Activated naive CD8-positive, alpha-beta T cell treated with anti-CD3 and anti-CD28 coated beads, Interleukin-2, amount 50 U/mL, for 24 hours (primary cell): Measurements from ENCODE around the gene SHANK2.
A peak's percentile ranks its signal among the peaks of the same experiment; 100 is the strongest.

Experiments
- ATAC-seq: fragments of 150-1000 bp; cut with Tn5 transposase; one replicate; pipeline ENCODE4 v1.10.0; 2021
- DNase-seq: peaks from one replicate; pipeline ENCODE4 v3.0.0; 2021
- H3K27ac Mint-ChIP-seq: one replicate; pipeline ENCODE4 v1.8.0; 2021; ENCODE audit warnings: mild to moderate bottlenecking, mixed read lengths
- H3K27me3 Mint-ChIP-seq: one replicate; pipeline ENCODE4 v1.8.0; 2021; ENCODE audit warnings: mixed read lengths
- H3K36me3 Mint-ChIP-seq: one replicate; pipeline ENCODE4 v1.8.0; 2021; ENCODE audit warnings: low read depth, mixed read lengths
- H3K4me1 Mint-ChIP-seq: one replicate; pipeline ENCODE4 v1.8.0; 2021; ENCODE audit warnings: mixed read lengths
- H3K4me3 Mint-ChIP-seq: one replicate; pipeline ENCODE4 v1.8.0; 2021; ENCODE audit warnings: mild to moderate bottlenecking, moderate library complexity, mixed read lengths
- H3K9me3 Mint-ChIP-seq: one replicate; pipeline ENCODE4 v1.8.0; 2021; ENCODE audit warnings: mixed read lengths

Gene SHANK2

DNA sequence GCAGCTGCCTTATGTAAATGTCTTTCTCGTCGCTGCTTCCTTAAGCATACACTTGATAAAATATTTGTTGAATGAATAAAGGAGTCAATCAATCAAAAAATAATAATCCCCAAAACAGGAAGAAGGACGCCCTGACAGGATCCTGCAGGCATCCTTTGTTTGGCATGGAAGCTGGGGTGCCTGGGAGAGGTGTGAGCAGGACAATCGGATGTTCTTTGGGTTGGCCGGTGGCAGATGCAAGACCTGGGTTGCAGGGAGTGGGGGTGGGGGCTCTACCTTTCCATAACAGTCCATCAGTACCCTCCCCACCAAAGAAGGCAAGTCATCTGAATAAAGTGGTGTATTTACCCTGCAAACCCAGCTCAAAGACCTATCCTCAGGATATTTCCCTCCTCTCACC, 1.4 kb upstream of the SHANK2 start:
- Mint-ChIP-seq H3K27ac (no peak overlapping the region), H3K36me3 (no peaks in the 10 kb centered on the region), H3K4me1 (peaks cover 5% of the 10 kb centered on the region), H3K9me3 (peaks cover 4% of the 10 kb centered on the region), H3K27me3 (peaks cover 50% of the 10 kb centered on the region), H3K4me3 (no peak overlapping the region)
- no peak for ATAC-seq
- DNase-seq = no peak

DNA sequence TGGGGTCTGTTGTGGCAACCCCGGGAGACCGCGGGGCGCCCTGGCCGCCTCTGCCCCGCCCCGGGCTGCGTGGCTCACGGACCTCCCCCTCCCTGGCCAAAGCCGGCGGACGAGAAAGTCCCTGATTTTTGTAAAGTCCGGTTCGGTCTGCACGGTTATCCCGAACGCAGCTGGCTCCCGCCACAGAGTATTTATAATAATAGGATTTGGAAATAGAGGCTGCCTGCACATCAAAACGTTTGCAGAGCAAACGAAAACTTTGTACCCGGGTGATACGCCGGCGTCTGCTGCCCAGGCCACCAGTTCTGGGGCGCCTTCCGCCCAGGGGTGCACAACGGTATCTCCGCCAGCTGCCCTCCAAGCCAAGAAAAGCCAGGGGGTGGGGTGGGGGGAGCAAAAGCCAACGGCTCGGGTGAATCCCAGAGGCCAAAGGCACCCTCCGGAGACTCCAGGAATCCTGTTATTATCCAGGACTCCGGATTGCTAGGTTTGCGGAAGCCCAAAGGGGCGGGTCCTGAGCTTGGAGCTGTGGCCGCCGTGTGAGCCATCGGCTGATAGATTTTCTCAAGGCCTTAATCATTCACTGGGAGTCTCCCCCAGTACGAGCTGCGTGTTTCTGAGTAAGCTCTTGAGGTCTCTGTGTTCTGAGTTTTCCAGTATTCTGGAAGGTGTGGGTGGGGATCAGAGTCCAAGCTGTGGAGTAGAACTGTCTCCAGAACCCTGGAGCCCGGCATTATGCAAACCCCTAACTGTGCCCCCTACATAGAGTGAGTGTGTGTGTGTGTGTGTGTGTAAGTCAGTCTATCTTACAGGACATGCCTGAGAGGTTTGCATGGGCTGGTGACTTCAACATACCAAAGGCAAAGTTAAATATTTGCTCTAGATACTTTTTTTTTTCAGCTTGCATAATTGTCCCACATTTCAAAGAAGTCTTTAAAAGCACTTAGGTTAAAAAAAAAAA, 673 bp upstream of the SHANK2 start:
- Mint-ChIP-seq H3K4me1 (peaks cover 5% of the 10 kb centered on the region), H3K4me3 (no peak overlapping the region), H3K9me3 (no peaks in the 10 kb centered on the region), H3K36me3 (no peaks in the 10 kb centered on the region), H3K27ac (no peak overlapping the region), H3K27me3 (peaks cover 56% of the 10 kb centered on the region)
- no peak for DNase-seq
- no peak for ATAC-seq

DNA sequence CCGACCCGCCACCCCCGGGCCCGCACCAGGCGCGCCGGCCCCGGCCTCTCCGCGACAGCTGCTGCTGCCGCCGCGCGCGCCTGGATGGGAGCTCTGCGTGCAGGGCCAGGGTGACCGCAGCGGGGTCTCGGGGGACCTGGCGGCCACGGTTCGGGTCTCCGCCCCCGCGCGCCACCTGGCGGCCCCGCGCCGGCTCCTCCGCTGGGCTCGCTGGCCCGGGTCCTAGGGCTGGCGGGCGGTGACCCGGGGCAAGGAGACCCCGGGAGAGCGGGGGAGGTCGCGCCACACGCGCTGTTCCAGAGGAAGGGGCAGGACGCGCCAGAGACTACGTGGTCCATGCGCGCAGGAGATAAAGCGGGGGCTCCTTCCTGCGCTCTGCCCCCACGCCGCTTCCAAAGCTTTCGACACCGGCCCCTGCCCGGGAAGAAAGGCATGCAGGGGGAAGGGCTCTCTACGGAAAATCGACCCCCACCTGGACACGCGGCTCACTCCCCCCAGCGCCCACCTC, 562 bp downstream of the SHANK2 start:
- no peak overlapping the region for H3K27ac Mint-ChIP-seq
- H3K4me3 Mint-ChIP-seq = no peak overlapping the region
- H3K9me3 Mint-ChIP-seq = no peaks in the 10 kb centered on the region
- H3K4me1 Mint-ChIP-seq = peaks cover 5% of the 10 kb centered on the region
- no peaks in the 10 kb centered on the region for H3K36me3 Mint-ChIP-seq
- peaks cover 56% of the 10 kb centered on the region for H3K27me3 Mint-ChIP-seq
- ATAC-seq (no peak), DNase-seq (peak; percentile 7)

DNA sequence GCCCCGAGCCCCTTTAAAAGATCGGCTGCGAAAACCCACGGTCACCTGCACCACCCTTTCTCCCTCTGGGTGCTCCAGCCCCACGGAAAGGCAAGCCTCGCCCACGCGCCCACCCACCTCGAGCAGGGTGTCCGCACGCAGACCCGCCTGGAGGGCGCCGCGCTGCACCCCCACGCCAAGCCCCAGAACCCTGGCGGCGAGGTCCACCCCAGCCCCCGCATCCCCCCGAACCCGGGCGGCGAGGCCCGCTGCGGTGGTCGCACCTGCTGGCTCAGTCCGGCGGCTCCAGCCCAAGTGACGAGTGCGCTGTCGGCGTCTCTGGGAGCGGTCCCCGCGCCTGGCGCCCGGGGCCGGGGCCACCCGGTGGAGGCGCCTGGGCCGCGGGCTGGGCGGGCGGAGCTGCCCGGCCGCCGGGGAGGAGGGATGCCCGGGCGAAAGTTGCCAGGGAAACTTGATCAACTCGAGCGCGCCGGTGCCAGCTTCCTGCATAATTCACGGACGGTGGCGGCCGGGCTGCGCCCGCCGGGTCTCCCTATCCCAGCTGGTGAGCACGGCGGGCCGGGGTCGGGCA, 1.1 kb downstream of the SHANK2 start:
- ATAC-seq (no peak), DNase-seq (no peak)
- Mint-ChIP-seq H3K27me3 (peaks cover 56% of the 10 kb centered on the region), H3K9me3 (no peaks in the 10 kb centered on the region), H3K4me1 (peaks cover 5% of the 10 kb centered on the region), H3K27ac (no peak overlapping the region), H3K4me3 (no peak overlapping the region), H3K36me3 (no peaks in the 10 kb centered on the region)

DNA sequence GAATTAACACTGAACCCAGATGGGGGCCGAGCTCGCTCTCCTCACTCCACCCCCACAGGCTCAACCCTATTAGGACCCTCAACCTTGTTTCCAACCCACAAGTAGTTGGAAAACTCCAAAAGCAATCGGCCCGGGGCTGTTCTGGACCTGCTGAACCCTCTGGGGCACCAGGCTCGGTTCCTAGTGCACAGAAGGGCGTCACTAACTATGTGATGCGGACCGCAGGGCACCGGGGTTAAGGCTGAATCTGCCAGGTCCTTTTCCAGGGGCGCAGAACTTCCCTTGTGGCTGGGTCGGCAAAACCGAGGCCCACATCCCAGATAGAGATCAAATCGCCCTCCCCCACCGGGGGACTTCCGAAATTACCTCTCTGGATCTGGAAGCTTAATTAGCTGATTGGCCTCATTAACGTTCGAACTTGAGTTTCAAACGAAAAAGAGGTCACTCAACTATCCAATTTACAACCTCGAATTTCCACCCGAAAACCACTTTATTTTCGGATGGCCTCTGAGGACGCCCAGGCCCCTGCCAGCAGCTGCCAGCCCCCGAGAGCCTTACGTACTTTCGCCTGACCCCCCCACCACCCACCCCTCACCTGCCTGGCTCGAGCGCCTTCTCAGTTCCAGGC, 1.7 kb downstream of the SHANK2 start:
- Mint-ChIP-seq H3K27me3 (peaks cover 56% of the 10 kb centered on the region), H3K4me1 (peaks cover 5% of the 10 kb centered on the region), H3K4me3 (no peak overlapping the region), H3K9me3 (no peaks in the 10 kb centered on the region), H3K36me3 (no peaks in the 10 kb centered on the region), H3K27ac (no peak overlapping the region)
- no peak for ATAC-seq
- DNase-seq = no peak

DNA sequence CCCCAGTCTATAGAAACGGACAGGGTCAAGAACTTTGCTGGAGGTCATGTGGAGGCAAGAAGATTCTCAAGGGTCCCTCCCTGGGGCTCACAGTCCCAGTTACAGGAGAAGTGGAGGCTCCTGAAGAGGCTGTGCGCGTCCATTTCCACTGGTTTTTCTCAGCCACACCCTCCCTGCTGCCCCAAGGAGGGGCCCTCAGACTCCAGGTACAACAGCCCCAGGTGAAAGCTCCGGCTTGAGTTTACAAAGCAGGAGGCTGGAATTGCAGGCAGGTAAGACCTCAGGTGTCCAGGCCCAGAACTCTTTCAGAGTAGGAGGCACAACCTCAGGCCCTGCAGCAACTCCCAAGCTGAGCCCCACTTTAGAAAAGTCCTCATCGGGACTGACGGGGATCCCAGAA, 3.1 kb downstream of the SHANK2 start:
- DNase-seq = no peak

DNA sequence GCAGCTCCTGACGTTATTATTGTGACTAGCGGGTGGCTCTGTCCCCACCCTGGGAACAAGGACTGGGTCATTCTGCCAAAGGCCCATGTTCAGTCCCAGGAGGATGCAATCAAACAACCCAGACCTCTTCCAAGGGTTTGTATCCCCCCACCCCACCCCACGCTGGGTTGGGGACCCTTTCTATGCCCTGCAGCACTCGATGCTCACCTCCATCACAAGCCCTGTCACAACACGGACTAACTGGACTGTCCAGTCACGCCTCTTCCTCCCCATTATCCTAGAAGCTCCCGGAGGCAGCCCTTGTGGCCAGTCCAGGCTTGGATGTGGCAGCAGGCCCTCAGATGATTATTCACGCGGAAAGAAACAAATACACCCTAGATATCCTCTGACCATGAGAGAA, 3.7 kb downstream of the SHANK2 start:
- H3K4me1 Mint-ChIP-seq = peaks cover 5% of the 10 kb centered on the region
- no peak overlapping the region for H3K27ac Mint-ChIP-seq
- DNase-seq = no peak
- peaks cover 40% of the 10 kb centered on the region for H3K27me3 Mint-ChIP-seq
- no peaks in the 10 kb centered on the region for H3K36me3 Mint-ChIP-seq
- no peak for ATAC-seq
- H3K4me3 Mint-ChIP-seq = no peak overlapping the region
- no peaks in the 10 kb centered on the region for H3K9me3 Mint-ChIP-seq

More for the DNA sequence above, 3.1 kb downstream of the SHANK2 start:
- Mint-ChIP-seq H3K4me3 (no peak overlapping the region), H3K9me3 (no peaks in the 10 kb centered on the region), H3K4me1 (peaks cover 5% of the 10 kb centered on the region), H3K27me3 (peaks cover 45% of the 10 kb centered on the region), H3K36me3 (no peaks in the 10 kb centered on the region), H3K27ac (no peak overlapping the region)
- no peak for ATAC-seq

DNA sequence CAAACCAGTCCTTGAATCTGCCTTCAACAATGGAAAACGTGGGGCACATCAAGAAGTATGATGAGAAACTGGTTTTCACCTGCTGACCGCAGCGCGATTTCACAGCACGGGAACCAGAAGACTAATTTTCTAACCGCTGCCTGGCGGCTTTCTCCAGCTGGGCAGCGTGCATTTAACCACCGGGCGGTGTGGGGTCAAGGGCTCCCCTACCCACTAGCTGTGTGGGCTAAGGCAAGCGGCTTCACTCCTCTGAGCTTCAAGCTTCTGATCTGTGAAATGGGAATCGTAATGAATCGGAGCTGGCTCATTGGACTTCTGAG, 4.2 kb downstream of the SHANK2 start:
- no peak for DNase-seq
- no peak for ATAC-seq
- Mint-ChIP-seq H3K27me3 (peaks cover 36% of the 10 kb centered on the region), H3K4me3 (no peak overlapping the region), H3K9me3 (no peaks in the 10 kb centered on the region), H3K4me1 (peaks cover 5% of the 10 kb centered on the region), H3K36me3 (no peaks in the 10 kb centered on the region), H3K27ac (no peak overlapping the region)

DNA sequence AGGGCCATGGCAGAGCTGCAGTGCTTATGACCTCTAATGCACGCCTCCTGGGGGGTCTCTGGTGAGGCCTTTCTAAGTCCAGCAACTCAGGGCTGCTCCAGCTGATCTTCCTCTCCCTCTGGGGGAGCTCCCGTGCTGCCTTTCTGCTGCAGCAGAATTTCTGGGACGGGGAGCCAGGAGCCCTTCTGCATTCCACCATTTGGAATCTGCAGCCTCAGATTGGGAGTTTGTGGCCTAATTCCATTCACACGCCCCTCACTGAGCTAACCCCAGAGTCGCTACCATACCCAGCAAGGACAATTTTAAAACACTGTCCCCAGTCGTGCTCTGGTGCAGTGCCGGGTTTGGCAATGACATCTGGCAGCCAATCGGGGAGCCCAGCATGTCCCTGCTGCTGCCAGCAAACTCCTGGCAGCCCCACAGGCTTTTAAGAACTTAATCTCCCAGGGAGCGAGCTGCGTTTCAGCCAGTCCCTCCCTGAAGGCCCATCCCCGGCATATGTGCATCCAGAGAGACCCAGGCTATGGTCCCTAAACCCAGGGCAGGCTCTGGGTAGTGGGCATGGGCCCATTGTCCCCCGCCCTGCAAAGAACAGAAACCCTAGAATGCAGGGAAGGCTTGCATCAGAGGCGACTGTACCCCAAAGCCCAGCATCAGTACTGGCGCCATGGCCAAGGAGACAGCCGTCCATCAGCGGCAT, 4.7 kb downstream of the SHANK2 start:
- H3K4me1 Mint-ChIP-seq = peaks cover 5% of the 10 kb centered on the region
- H3K36me3 Mint-ChIP-seq = no peaks in the 10 kb centered on the region
- H3K27me3 Mint-ChIP-seq = peaks cover 32% of the 10 kb centered on the region
- H3K27ac Mint-ChIP-seq = no peak overlapping the region
- no peak for DNase-seq
- ATAC-seq = no peak
- no peaks in the 10 kb centered on the region for H3K9me3 Mint-ChIP-seq
- no peak overlapping the region for H3K4me3 Mint-ChIP-seq

DNA sequence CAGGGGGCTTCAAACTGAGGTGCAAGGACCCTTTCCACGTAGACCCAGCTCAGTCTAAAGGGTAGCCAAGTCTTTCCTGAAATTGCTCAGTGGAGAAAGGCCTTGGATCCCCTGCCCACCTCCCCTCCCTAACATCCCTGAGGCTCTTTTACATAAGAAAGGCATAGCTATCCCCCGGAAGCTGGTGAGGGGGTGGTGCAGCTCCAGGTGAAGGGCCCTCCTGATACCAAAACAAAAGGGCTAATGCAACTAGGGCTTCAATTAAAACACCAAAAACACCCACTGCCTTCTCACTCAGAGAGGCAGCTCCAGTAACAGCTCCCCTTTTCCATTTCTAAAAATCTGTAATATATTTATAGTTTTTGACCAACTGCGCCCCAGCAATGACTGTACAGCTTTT, 5.8 kb downstream of the SHANK2 start:
- no peak overlapping the region for H3K27ac Mint-ChIP-seq
- no peaks in the 10 kb centered on the region for H3K36me3 Mint-ChIP-seq
- peaks cover 33% of the 10 kb centered on the region for H3K27me3 Mint-ChIP-seq
- no peaks in the 10 kb centered on the region for H3K9me3 Mint-ChIP-seq
- H3K4me3 Mint-ChIP-seq = no peak overlapping the region
- ATAC-seq (no peak), DNase-seq (no peak)
- peaks cover 5% of the 10 kb centered on the region for H3K4me1 Mint-ChIP-seq

DNA sequence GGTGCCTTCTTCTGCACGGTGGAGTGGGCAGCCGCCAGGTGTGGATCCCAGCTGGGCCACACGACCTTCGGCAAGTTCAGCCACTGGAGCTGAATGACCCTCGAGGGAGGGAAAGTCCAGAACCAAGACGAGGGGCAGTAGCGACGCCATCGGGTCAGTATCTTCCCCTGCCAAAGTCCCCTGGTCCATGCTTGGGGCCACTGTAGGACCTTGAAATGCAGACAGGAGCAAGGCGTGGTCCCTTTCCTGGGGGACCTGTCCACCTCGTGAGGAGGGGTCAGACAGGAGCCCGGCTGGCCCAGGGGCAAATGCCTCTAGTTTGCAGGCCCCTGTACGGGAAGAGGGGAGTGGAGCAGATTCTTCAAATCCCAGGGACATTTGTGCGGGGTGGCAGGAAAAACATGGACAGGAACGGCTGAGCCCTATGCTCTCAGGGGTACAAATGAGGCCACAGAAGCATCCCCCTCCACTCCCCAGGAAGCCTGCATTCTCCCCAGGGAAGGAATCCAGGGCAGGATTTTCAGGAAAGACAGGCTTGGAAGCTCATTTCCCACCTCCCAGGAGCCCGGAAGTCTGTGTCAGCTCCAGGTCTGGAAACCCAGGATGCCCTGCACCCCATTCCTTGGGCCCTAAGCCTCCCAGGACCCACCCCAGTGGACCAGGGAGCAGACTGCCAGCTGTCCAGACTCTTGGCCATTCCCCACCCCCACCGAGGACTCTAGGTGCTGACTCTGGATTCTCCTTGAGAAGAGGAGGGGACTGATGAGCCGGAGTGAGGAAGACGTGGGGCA, 6.6 kb downstream of the SHANK2 start:
- Mint-ChIP-seq H3K4me3 (no peak overlapping the region), H3K27ac (no peak overlapping the region), H3K9me3 (no peaks in the 10 kb centered on the region), H3K4me1 (peaks cover 3% of the 10 kb centered on the region), H3K36me3 (no peaks in the 10 kb centered on the region), H3K27me3 (peaks cover 35% of the 10 kb centered on the region)
- DNase-seq (no peak), ATAC-seq (no peak)

DNA sequence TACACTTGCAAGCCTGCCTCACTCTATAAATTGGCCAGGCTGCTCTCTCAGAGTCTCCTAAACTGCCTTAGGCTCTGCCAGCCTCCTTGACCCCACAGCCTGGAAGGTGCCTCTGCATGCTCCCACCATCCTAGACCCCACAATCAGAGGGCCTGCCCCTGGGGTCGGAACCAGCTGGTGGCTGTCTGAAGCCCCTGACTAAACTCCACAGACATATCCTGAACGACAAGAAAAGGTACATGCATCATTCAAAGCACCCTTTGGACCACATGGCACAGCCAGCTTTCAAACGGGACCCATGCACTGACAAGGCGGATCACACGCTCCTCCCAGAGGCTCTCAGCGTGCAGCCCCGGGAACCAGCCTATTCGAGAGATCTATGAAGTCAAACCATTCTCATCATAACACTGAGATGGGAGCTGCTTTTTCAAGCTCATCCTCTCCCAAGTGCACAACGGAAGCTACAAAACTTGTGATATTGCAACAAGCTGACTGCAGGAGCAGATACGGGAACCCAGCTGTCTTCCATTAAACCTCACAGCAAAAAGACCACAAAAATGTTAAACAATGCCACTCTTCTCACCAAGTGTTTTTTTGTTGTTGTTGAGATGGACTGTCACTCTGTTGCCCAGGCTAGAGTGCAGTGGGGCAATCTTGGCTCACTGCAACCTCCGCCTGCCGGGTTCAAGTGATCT, 8.1 kb downstream of the SHANK2 start:
- no peaks in the 10 kb centered on the region for H3K9me3 Mint-ChIP-seq
- H3K4me1 Mint-ChIP-seq = peaks cover 1% of the 10 kb centered on the region
- H3K36me3 Mint-ChIP-seq = no peaks in the 10 kb centered on the region
- DNase-seq (no peak), ATAC-seq (no peak)
- peaks cover 22% of the 10 kb centered on the region for H3K27me3 Mint-ChIP-seq
- H3K27ac Mint-ChIP-seq = no peak overlapping the region
- H3K4me3 Mint-ChIP-seq = no peak overlapping the region

DNA sequence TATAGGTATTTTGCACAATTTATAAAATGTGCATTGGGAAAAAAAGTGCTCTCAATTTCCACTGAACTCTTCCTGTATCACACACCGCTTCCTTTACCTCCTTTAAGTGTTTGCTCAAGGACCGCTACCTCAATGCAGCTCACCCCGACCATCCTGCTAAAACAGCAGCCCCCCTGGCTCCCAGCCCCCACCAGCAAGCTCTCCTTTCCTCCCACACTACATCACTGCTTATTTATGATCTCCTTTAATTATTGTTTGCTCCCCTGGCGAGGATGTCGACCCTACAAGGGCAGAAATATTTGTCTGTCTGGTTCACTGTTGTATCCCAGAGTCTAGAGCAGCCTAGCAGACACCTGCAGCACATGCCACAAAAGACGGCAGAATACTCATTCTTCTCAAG, 10.0 kb downstream of the SHANK2 start:
- Mint-ChIP-seq H3K27ac (no peak overlapping the region), H3K9me3 (no peaks in the 10 kb centered on the region), H3K4me1 (peaks cover 1% of the 10 kb centered on the region), H3K4me3 (no peak overlapping the region), H3K36me3 (no peaks in the 10 kb centered on the region), H3K27me3 (peaks cover 12% of the 10 kb centered on the region)
- ATAC-seq = no peak
- DNase-seq = no peak
